Ectodermal cell (in vitro differentiated cells): ENCODE measurements around the gene RNF175.
A peak's percentile ranks its signal among the peaks of the same experiment; 100 is the strongest.
"Not testable (repeated sequence)": the region's sequence is repeated elsewhere in the genome, so short reads cannot be mapped to it uniquely, and the experiment has no call there.

ENCODE experiments used
- H3K27ac ChIP-seq: 2 replicates; pipeline ENCODE4 v1.7.0; 2013; ENCODE audit warnings: mild to moderate bottlenecking, low read depth, low read length; ENCODE audit not compliant: insufficient read depth, poor library complexity, severe bottlenecking
- H3K27me3 ChIP-seq: 2 replicates; pipeline ENCODE4 v1.7.0; 2013; ENCODE audit warnings: mild to moderate bottlenecking, low read length; ENCODE audit not compliant: insufficient read depth, control insufficient read depth, poor library complexity, severe bottlenecking
- H3K36me3 ChIP-seq: one replicate; pipeline ENCODE4 v1.7.0; 2013; ENCODE audit warnings: low read length; ENCODE audit not compliant: control insufficient read depth, insufficient read depth
- H3K4me1 ChIP-seq: one replicate; pipeline ENCODE4 v1.7.0; 2013; ENCODE audit warnings: low read length; ENCODE audit not compliant: control insufficient read depth, insufficient read depth
- H3K4me3 ChIP-seq: 2 replicates; pipeline ENCODE4 v1.7.0; 2013; ENCODE audit warnings: low read depth, low read length, control low read depth; ENCODE audit not compliant: insufficient read depth
- H3K9me3 ChIP-seq: 2 replicates; pipeline ENCODE4 v1.7.0; 2013; ENCODE audit warnings: mild to moderate bottlenecking, low read length, moderate library complexity; ENCODE audit not compliant: control insufficient read depth
- WGBS, 2 experiments: methylation state at CpG; one replicate each; pipeline ENCODE4 v1.1.7; 2013; ENCODE audit warnings: missing lambda C conversion rate in 2 of 2; 5-methylcytosine and 5-hydroxymethylcytosine counted together

The RNF175 gene

GRCh38 chr4:153684182-153684970 lies 75.4 kb downstream of the RNF175 start, which contains the start of gene TLR2:
Gene TLR2, plus strand, starts transcription at chr4:153684280. Its CDS starts 18,628 bp downstream, at chr4:153702908.
- H3K4me1 ChIP-seq: no peaks in the 10 kb centered on the region
- H3K27ac ChIP-seq: no peak within 1 kb of the TSS
- peak within 1 kb of the TSS; percentile 33 for H3K4me3 ChIP-seq
- 1% methylated on average over 75 of the region's 75 CpGs for WGBS, 2 experiments
- peaks cover 50% of the 10 kb centered on the region for H3K27me3 ChIP-seq
- no peaks in the 10 kb centered on the region for H3K36me3 ChIP-seq
- no peaks in the 10 kb centered on the region for H3K9me3 ChIP-seq

DNA sequence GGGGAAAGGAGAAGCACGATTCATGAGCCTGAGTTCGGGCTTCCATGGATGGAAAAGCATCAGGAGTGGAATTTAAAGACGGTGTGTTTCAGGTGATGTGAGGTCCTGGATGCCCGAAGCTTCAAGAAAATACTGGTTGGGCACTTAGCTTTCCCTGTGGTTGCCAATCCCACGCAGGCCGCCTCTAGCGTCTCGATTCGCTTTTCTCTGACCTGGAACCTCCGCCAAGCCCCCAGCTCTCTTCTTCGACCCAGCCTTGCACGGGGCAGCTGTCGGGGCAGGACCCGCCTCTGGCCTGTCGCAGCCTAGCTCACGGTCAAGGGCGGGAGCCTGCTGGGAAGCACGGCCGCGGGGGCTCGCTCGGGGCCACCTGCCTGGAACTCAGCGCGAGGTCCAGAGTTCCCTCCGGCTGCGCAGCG lies 76.1 kb downstream of the RNF175 start:
- Histone ChIP-seq H3K27me3 (peaks cover 50% of the 10 kb centered on the region), H3K27ac (no peak overlapping the region), H3K9me3 (no peaks in the 10 kb centered on the region), H3K36me3 (no peaks in the 10 kb centered on the region), H3K4me3 (peak overlapping the region; percentile 33), H3K4me1 (no peaks in the 10 kb centered on the region)
- WGBS, 2 experiments: 9 to 10% methylated on average over 27 of the region's 27 CpGs

DNA sequence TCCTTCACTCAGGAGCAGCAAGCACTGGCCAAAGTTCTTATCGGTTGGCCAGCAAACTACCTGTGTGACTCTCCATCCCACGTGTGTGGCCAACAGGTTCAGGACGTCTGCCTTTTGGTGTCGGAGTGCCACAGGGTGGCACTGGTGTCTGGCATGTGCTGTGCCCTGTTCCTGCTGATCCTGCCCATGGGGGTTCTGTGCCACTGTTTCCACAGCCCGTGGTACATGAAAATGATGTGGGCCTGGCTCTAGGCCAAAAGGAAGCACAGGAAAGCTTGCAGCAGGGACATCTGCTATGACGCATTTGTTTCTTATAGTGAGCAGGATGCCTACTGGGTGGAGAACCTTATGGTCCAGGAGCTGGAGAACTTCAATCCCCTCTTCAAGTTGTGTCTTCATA lies 80.3 kb downstream of the RNF175 start:
- H3K27me3 ChIP-seq: peaks cover 31% of the 10 kb centered on the region
- H3K9me3 ChIP-seq: no peaks in the 10 kb centered on the region
- H3K4me1 ChIP-seq: no peaks in the 10 kb centered on the region
- WGBS, 2 experiments: 86% methylated on average over 6 of the region's 6 CpGs
- H3K4me3 ChIP-seq: no peak overlapping the region
- no peak overlapping the region for H3K27ac ChIP-seq
- no peaks in the 10 kb centered on the region for H3K36me3 ChIP-seq

DNA sequence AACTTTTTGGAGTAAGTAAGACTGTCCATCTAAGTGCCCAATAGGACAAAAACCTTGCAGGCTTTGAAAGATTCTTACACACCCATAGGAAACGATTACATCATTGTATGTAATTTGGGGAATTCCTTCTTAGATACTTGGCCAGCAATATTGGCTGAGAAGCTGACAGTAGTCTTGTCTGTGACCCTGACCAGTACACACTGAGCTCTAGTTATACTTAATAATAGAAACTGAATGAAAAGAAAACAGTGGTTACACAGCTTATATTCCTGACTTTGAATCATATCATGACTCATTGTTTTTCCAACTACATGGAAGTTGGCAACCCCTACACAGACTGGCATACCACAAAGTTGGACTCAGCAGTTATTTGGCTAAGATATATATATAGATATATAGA lies 82.8 kb downstream of the RNF175 start:
- Histone ChIP-seq H3K4me1 (no peaks in the 10 kb centered on the region), H3K9me3 (no peaks in the 10 kb centered on the region), H3K36me3 (no peaks in the 10 kb centered on the region), H3K4me3 (no peak overlapping the region), H3K27ac (no peak overlapping the region), H3K27me3 (peaks cover 6% of the 10 kb centered on the region)
- 100% methylated on average over 1 of the region's 1 CpG; no CpG with 5 or more reads in 1 of the 2 experiments for WGBS, 2 experiments

GRCh38 chr4:153676486-153676885 lies 83.3 kb downstream of the RNF175 start:
- no peaks in the 10 kb centered on the region for H3K9me3 ChIP-seq
- no peak overlapping the region for H3K27ac ChIP-seq
- H3K4me1 ChIP-seq: no peaks in the 10 kb centered on the region
- WGBS, 2 experiments: 91 to 95% methylated on average over 5 of the region's 5 CpGs
- no peaks in the 10 kb centered on the region for H3K36me3 ChIP-seq
- H3K4me3 ChIP-seq: no peak overlapping the region
- H3K27me3 ChIP-seq: peaks cover 1% of the 10 kb centered on the region

- H3K4me3 ChIP-seq: no peak overlapping the region
- no peak overlapping the region for H3K27ac ChIP-seq
- H3K4me1 ChIP-seq: no peaks in the 10 kb centered on the region
- 41 to 50% methylated on average over 2 of the region's 3 CpGs for whole genome bisulfite sequencing, 2 experiments
- no peaks in the 10 kb centered on the region for H3K36me3 ChIP-seq
- no peaks in the 10 kb centered on the region for H3K27me3 ChIP-seq
- no peaks in the 10 kb centered on the region for H3K9me3 ChIP-seq
Measured at GRCh38 chr4:153669838-153670237, 90.0 kb downstream of the RNF175 start.

DNA sequence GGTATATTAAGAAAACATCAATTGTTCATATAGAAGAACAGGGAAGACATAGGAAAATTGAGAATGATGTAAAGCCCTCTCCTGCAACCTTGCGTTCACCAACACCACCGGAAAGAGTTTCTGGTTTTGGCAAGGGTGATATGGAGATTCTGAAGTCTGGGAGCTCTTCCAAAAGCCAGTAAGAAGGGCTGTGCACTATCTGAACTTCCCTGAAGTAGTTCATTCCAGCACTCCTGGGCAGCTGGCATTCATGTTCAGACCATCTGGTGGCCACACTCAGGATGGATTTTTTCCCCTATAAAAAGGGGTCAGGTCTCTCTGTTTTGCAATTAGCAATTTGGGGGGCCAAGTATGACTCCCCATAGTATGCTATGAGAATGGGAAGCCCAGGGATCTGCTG lies 91.2 kb downstream of the RNF175 start:
- no peaks in the 10 kb centered on the region for H3K27me3 ChIP-seq
- WGBS, 2 experiments: 94 to 98% methylated on average over 2 of the region's 2 CpGs
- H3K36me3 ChIP-seq: no peaks in the 10 kb centered on the region
- H3K4me3 ChIP-seq: no peak overlapping the region
- no peaks in the 10 kb centered on the region for H3K9me3 ChIP-seq
- H3K4me1 ChIP-seq: no peaks in the 10 kb centered on the region
- H3K27ac ChIP-seq: no peak overlapping the region

DNA sequence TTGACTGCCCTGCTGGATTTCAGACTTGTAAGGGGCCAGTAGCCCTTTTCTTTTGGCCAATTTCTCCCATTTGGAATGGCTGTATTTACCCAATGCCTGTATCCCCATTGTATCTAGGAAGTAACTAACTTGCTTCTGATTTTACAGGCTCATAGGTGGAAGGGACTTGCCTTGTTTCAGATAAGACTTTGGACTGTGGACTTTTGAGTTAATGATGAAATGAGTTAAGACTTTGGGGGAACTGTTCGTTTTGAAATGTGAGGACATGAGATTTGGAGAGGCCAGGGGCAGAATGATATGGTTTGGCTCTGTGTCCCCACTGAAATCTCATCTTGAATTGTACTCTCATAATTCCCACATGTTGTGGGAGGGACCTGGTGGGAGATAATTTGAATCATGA lies 93.3 kb downstream of the RNF175 start:
- 74 to 80% methylated on average over 1 of the region's 1 CpG for WGBS, 2 experiments
- H3K4me1 ChIP-seq, H3K4me3 ChIP-seq, H3K9me3 ChIP-seq, H3K27ac ChIP-seq, H3K27me3 ChIP-seq, H3K36me3 ChIP-seq: not testable (repeated sequence)

GRCh38 chr4:153663667-153664066 lies 96.2 kb downstream of the RNF175 start:
- H3K4me1 ChIP-seq: no peaks in the 10 kb centered on the region
- no peaks in the 10 kb centered on the region for H3K36me3 ChIP-seq
- no peaks in the 10 kb centered on the region for H3K27me3 ChIP-seq
- no peaks in the 10 kb centered on the region for H3K9me3 ChIP-seq
- WGBS, 2 experiments: 90% methylated on average over 1 of the region's 1 CpG
- no peak overlapping the region for H3K27ac ChIP-seq
- H3K4me3 ChIP-seq: no peak overlapping the region

DNA sequence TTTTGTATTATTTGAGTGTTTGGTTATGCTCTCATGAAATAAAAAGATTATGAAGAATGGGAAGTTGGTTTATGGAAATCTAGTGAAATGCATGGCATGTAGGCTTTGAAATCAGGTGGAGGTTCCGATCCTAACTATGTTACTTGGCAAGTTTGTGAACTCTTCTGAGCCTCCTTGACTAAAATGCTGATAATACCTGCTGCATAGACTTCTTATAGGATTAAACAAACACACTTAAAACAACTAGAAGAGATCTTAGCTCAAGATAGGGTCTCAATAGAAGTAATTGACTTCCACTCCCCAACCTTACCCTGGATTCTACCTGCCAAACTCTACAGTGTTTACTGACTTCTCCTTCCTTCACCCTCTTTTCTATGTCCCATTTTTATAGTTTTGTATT lies 97.9 kb downstream of the RNF175 start:
- no peaks in the 10 kb centered on the region for H3K27me3 ChIP-seq
- no peak overlapping the region for H3K4me3 ChIP-seq
- no peaks in the 10 kb centered on the region for H3K4me1 ChIP-seq
- WGBS, 2 experiments: 89 to 90% methylated on average over 1 of the region's 1 CpG
- H3K27ac ChIP-seq: no peak overlapping the region
- H3K36me3 ChIP-seq: no peaks in the 10 kb centered on the region
- H3K9me3 ChIP-seq: no peaks in the 10 kb centered on the region
